Esophagus muscularis mucosa (tissue), 4 donors: ENCODE data around the gene CD248. TPM values are rescaled to one million over a fixed set of nuclear protein-coding genes. Genes with fewer than 3 reads are reported as not detected.

ENCODE experiments used
- DNase-seq: peaks from one replicate; pipeline ENCODE4 v3.0.0-alpha.2; 2017; ENCODE audit errors: extremely low spot score
- H3K27ac ChIP-seq, 4 donors: fragments of 200-600 bp; sonication (generic); replicated peaks in 1 of 4; 1 replicate in 3 of 4; 2 replicates in 1 of 4; pipeline ENCODE4 v1.5.1; 2016 to 2019; ENCODE audit warnings: mild to moderate bottlenecking in 1 of 4
- H3K27me3 ChIP-seq, 4 donors: fragments of 200-600 bp; sonication (generic); one replicate each; pipeline versions ENCODE4 v1.5.1 to v1.6.0; 2016 to 2019
- H3K36me3 ChIP-seq, 4 donors: fragments of 200-600 bp; sonication (generic); one replicate each; pipeline ENCODE4 v1.5.1; 2016 to 2019
- H3K4me1 ChIP-seq, 4 donors: fragments of 200-600 bp; sonication (generic); one replicate each; pipeline ENCODE4 v1.5.1; 2016 to 2019
- H3K4me3 ChIP-seq, 4 donors: fragments of 200-600 bp; sonication (generic); 1 replicate in 2 of 4; 2 replicates in 2 of 4; pipeline ENCODE4 v1.5.1; 2016 to 2019; ENCODE audit warnings: mild to moderate bottlenecking in 4 of 4, moderate library complexity in 1 of 4
- H3K9me3 ChIP-seq, 4 donors: fragments of 200-600 bp; sonication (generic); 1 replicate in 3 of 4; 2 replicates in 1 of 4; pipeline ENCODE4 v1.5.1; 2016 to 2019
- CTCF ChIP-seq, 3 experiments: fragments of 200-600 bp in 2 of 3; fragments of 450-650 bp in 1 of 3; sonication (generic) in 2 of 3; IDR thresholded peaks; one replicate each; pipeline ENCODE4 v1.5.1; 2017 to 2019; ENCODE audit warnings: antibody characterized with exemption in 3 of 3, mild to moderate bottlenecking in 2 of 3, moderate library complexity in 1 of 3
- EP300 ChIP-seq: sonication (generic); formaldehyde crosslinking; IDR thresholded peaks from one replicate; pipeline ENCODE4 v1.6.1; 2017; ENCODE audit warnings: antibody characterized with exemption
- POLR2A ChIP-seq: fragments of 450-650 bp; IDR thresholded peaks from one replicate; pipeline ENCODE4 v1.6.1; 2017; ENCODE audit warnings: antibody characterized with exemption, moderate library complexity, mild to moderate bottlenecking, low read depth
- POLR2AphosphoS5 ChIP-seq, 2 donors: sonication (generic); formaldehyde crosslinking; IDR thresholded peaks; one replicate each; pipeline ENCODE4 v1.6.1; 2017; ENCODE audit warnings: antibody characterized with exemption in 2 of 2
- WGBS: methylation state at CpG from one replicate; pipeline ENCODE4 v1.1.5; 2018; 5-methylcytosine and 5-hydroxymethylcytosine counted together
- intact Hi-C: fragments of 100-400 bp; cut with DNase I; formaldehyde crosslinking; loops from one replicate; pipeline ENCODE4 v1.15.1; 2023
- total RNA-seq, 4 donors: library from RNA; depleted of rRNA; stranded (reverse); fragments of >200 nt; gene quantifications; one replicate each; pipeline versions ENCODE4 v1.1.0 to v1.2.1, GENCODE V29; 2016

Gene CD248
- total RNA-seq, 4 donors from 2014 or later = 23.0 to 83.8 (median 33.0) TPM

DNA sequence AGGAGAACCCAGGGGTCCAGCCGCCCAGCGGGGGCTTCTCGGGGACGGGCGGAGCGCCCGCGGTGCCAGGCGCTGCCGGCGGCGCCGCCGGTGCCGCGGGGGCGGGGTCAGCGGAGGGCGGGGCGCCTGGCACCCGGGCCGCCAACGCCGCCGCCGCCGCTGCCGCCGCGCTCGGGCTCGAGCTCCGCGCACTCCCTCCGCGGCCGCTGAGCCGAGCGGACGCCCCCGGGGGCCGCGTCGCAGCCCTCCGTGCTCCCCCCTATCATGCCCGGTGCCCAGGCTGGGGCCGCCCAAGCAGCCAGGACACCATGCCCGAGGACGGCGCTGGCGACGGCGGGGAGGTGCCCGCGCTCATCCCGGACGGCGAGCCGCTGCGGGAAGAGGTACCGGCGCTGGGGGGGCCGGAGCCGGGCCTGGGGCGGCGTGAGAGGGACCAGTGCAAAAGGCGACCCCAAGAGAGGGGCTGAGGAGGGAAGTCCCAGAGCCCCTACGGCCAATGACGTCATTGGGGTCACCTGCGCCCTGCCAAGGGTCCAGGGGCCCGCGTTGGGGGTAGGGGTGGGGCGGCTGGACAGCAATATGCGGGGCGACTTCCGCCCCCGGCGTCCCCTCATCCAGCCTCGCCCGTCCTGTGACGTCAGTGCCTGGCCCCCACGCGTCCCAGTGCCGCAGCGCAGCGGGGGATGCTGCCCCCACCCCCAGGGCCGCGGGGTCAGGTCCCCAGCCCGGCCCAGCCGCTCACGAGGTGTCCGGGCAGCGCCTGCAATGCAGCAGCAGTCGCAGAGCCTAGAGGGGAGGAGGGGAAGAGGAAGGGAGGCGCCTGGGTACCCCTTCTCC lies 24.9 kb downstream of the CD248 start, which contains the start of gene TMEM151A:
Gene TMEM151A (plus strand): TSS at position 189 of the 837 bp plus-strand sequence. CDS start 120 bp downstream, at position 309.
- no peaks in the 10 kb centered on the region for H3K9me3 ChIP-seq
- H3K36me3 ChIP-seq = peaks cover 0 to 6% (median 0%) of the 10 kb centered on the region in 4 donors
- H3K27ac ChIP-seq = no peak within 1 kb of the TSS
- WGBS = 7% methylated on average over 14 of the region's 95 CpGs
- peaks cover 26 to 42% (median 38%) of the 10 kb centered on the region in 4 donors for H3K4me1 ChIP-seq
- DNase-seq = no peak
- TF ChIP-seq POLR2A (no peak), EP300 (no peak), POLR2AphosphoS5 (IDR thresholded peaks at IDR 0.05) (no peak), CTCF (IDR thresholded peaks at IDR 0.05) (no peak)
- H3K4me3 ChIP-seq = peak within 1 kb of the TSS; percentile 47 to 63 (median 52)
- intact Hi-C loops = no loop called here
- peaks cover 2 to 59% (median 20%) of the 10 kb centered on the region in 4 donors for H3K27me3 ChIP-seq

GRCh38 chr11:66291303-66291705 lies 25.5 kb downstream of the CD248 start:
- 63% methylated on average over 2 of the region's 16 CpGs for WGBS
- H3K4me1 ChIP-seq = peaks cover 27 to 48% (median 39%) of the 10 kb centered on the region in 4 donors
- no peak for DNase-seq

DNA sequence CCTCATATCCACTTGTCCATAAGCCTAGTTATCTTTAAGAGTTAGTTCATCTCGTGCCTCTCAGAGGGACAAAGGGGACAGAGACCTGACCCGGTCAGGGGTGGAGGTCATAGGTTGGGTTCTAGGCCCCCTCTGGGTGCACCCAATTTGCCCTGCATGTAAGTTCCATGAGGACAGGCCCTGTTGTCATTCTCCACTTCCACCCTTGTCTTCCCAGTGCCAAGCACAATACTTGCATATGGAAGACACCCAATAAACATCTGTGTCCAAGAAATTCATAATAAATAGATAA lies 26.6 kb downstream of the CD248 start:
- peaks cover 2 to 42% (median 20%) of the 10 kb centered on the region in 4 donors for H3K27me3 ChIP-seq
- TF ChIP-seq POLR2A (no peak), POLR2AphosphoS5 (IDR thresholded peaks at IDR 0.05) (no peak), EP300 (no peak), CTCF (IDR thresholded peaks at IDR 0.05) (no peak)
- 85% methylated on average over 2 of the region's 2 CpGs for WGBS
- no peak for DNase-seq
- H3K4me3 ChIP-seq = no peak overlapping the region
- intact Hi-C loops = no loop called here
- H3K4me1 ChIP-seq = peaks cover 37 to 59% (median 40%) of the 10 kb centered on the region in 4 donors
- H3K9me3 ChIP-seq = no peaks in the 10 kb centered on the region
- H3K27ac ChIP-seq = no peak overlapping the region
- H3K36me3 ChIP-seq = peaks cover 0 to 16% (median 2%) of the 10 kb centered on the region in 4 donors

More at GRCh38 chr11:66291303-66291705, 25.5 kb downstream of the CD248 start:
- Histone ChIP-seq H3K9me3 (no peaks in the 10 kb centered on the region), H3K27me3 (peaks cover 2 to 52% (median 20%) of the 10 kb centered on the region in 4 donors), H3K4me3 (peak overlapping the region; percentile 47 to 63 (median 52)), H3K27ac (no peak overlapping the region), H3K36me3 (peaks cover 0 to 12% (median 0%) of the 10 kb centered on the region in 4 donors)
- intact Hi-C loops = no loop called here
- TF ChIP-seq POLR2A (no peak), EP300 (no peak), CTCF (IDR thresholded peaks at IDR 0.05) (no peak)

- 22% methylated on average over 20 of the region's 36 CpGs for WGBS
- Histone ChIP-seq H3K27ac (peak overlapping the region; percentile 89 to 97 (median 93)), H3K27me3 (peaks cover 2 to 37% (median 20%) of the 10 kb centered on the region in 4 donors), H3K4me3 (peak overlapping the region; percentile 67 to 100 (median 88)), H3K36me3 (peaks cover 0 to 22% (median 4%) of the 10 kb centered on the region in 4 donors), H3K9me3 (no peaks in the 10 kb centered on the region), H3K4me1 (peaks cover 38 to 64% (median 42%) of the 10 kb centered on the region in 4 donors)
- no peak for TF ChIP-seq POLR2A
- intact Hi-C loops = no loop called here
- DNase-seq = no peak
These were observed 27.1 kb downstream of the CD248 start for GRCh38 chr11:66289548-66290329.
